NCI-H2227 treated with DMSO at 0.1 percent for 48 hours (cell line): Measurements from ENCODE around the gene SULT4A1.

Experiments used
- DNase-seq: peaks from one replicate; lab custom pipeline; 2025; lab: John Stamatoyannopoulos, UW

Gene SULT4A1

DNA sequence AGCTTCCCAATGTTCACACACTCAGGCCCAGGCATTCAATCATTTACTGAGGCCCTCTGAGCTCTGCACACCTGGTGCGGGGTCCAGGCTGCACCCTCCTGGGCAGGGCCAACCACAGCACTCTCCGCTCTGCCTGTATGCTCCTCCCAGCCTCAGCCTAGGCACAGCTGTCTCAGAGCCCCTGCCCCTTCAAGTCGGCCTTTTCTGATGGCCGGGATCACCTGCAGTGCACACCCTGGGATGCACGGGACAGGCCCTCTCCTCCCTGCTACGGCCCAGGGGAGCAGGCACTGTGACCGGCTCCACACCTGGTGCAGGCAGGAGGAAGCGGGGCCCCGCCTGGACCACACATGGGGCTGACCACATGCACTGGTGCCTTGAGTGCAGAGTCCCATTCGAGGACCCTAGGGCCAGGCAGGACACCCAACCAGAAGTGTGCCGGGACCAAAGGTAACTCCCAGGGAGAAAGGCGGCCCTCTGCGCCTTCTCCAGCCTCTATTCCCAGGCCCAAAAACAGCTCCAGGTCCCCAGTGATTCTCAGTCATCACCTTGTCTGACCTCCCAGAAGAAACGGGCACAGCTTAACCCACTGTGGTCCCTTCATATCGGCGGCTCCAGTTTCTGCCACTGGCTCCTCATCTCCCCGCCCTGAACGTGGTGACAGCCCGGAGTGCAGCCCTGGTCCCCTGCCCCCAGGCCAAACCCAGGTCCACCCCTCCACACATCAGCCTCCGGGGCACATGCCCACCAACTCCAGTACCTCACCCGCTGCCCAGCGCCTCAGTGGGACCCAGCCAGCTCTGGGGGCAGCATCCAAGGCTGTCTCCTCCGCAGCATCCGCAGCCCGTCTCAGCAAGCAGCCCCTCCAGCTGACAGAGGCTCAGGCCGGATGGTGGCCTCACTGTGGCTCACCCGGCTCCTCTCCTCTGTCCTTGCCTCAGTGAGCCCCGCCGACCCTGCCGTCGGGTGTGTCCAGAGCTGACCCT, 17.5 kb downstream of the SULT4A1 start:
- DNase-seq, result no peak

- DNase-seq, result no peak
Observed at GRCh38 chr22:43843783-43844530, 18.4 kb downstream of the SULT4A1 start.

- no peak for DNase-seq
Observed at GRCh38 chr22:43841742-43842141, 20.6 kb downstream of the SULT4A1 start.

DNA sequence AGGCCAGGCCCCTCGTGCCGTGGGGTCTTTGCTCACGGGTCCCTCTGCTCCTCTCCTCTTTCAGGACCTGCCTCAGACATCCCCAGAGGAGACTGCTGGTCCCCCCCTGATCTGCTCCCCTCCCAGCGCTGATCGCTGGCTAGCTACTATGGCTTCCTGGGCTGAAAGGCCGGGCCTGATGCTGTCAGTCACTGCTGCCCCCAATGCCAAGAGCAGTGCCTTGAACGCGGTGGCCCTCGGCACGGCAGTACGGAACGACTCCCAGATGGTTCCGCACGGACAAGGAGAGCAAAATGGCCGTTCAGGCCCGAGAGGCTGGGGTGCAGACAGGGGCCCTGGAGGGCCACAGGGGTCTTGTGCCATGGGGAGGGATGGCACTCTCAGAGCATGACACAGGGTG, 21.5 kb downstream of the SULT4A1 start:
- DNase-seq, result no peak

DNA sequence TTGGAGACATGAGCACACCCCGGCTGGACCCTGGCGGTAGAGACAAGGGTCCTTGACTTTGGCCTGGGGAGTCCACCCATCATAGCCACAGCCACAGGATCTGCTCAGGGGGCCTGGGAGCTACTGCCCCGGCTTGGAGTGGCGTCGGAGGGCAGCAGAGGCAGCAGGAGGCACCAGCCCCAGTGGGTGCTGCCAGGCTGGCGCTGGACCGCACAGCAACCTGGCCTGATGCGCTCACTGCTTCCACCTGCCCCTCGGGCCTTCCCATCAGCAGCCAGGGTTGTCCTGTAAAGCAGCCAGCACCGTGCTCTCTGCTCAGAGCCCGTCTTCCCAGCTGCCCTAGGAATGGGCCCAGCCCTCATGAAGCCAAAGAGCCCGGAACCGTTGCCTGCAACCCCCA, 21.9 kb downstream of the SULT4A1 start:
- no peak for DNase-seq

DNA sequence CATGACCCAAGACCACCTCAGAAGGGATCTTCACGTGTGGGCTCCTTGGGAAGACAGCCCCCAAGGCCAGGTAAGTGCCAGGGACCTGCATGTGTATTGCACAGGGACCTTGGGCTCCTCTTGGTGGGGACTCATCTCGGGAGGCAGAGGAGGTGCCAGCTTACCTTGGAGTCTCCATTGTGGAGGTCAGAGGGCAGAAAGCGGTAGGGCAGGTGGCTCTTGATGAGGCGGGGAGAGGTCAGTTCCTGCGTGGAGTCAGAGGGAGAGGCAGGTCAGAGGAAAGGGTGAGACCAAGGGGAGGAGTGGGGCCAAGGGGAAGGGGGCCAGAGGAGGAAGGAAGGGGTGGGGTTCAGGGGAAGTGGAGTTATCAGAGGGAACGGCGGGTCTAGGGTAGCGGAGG, 22.5 kb downstream of the SULT4A1 start:
- no peak for DNase-seq

- no peak for DNase-seq
Observed at GRCh38 chr22:43838571-43839307, 23.6 kb downstream of the SULT4A1 start.

DNA sequence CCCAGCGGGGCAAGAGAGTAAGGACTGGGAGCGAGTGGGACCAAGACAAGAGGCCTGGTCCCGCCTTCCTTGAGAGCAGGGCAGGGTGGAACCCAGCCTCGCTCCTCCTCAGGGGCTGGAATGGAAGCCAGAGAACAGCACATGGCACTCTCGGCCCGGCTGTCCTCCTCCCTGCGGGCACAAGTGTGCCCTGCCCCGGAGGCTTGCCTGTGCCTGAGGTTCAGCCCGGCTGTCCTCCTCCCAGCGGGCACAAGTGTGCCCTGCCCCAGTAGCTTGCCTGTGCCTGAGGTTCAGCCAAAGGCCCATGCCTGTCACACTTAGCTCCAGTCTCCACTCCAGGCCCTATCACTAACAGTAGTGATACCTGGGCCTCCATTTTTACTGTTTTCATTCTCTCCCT, 24.2 kb downstream of the SULT4A1 start:
- DNase-seq, result no peak

DNA sequence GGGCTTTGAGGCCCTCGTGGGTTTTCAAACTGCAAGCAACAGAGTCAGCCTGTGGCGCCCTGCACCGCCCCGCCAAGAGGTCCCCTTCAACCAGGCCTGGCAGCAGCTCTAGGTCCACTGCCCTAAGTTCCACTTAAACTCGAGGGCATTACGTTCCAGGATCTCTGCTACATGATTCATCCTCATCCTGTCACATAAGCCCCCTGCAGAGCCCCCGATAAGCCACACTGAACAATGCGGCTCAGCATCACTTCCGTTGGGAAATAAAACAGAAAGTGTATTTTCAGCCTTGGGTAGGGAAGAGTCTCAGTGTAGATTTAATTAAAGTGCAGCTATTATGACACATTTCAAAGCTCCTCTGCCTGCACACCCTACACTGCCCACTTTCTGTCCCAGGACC, 24.6 kb downstream of the SULT4A1 start:
- DNase-seq, result no peak

DNA sequence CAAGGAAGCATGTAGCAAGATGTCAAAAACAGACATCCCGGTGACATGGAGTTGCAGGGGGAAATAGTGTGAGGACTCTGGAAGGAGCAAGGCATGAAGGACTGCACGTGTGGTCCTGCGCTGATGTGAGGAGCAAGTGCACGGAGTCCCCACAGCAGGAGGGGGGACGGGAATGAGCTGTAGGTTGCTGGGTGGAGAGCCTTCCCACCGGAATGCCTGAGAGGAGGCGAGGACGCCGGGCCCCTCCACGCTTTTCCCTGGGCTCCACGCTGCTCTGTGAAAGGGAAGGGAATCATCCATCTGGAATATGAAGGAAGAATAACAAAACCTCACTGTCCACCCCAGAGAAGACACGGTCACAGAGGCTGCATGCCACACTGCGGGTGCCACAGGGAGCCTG, 26.6 kb downstream of the SULT4A1 start:
- DNase-seq, result no peak

- no peak for DNase-seq
Observed at GRCh38 chr22:43835166-43835565, 27.1 kb downstream of the SULT4A1 start.

- no peak for DNase-seq
Observed at GRCh38 chr22:43833286-43834240, 28.8 kb downstream of the SULT4A1 start.

DNA sequence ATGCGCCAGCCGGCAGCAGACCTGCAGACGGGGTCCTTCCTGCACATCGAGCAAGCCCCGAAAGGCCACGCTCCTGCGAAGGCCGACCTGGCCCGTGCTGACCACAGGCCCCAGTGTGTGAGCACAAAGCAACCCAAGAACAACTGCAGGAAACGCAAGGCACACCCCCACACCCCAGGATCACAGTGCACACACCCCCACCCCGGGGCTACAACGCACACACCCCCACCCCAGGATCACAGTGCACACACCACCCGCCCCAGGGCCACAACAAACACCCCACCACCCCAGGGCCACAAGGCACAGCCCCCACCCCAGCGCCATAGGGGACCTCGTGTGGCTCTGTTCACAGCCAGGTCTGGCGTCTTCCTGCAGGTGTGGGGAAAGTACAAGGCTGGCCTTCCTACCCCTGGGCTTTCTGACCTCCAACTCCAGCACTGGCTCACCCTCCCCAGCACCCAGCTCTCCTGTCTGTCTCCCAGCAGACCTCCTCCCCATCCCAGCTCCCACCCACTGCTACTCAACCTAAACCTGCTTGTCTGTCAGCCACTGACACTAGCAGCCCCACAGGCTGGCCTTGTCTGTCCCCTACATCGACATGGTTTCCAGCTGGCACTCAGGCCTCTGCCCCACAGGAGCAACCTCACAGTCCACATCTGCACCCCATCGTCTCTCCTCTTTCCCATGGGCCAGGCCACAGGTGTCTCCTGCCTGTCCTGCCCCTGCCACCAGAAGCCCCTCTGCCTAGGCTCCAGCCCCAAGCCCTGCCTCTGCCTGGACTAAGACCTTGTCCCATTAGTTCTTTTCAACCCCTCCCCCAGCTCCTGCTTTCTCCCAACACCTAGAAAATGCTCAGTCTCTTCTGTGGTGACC, 29.7 kb downstream of the SULT4A1 start:
- no peak for DNase-seq

DNA sequence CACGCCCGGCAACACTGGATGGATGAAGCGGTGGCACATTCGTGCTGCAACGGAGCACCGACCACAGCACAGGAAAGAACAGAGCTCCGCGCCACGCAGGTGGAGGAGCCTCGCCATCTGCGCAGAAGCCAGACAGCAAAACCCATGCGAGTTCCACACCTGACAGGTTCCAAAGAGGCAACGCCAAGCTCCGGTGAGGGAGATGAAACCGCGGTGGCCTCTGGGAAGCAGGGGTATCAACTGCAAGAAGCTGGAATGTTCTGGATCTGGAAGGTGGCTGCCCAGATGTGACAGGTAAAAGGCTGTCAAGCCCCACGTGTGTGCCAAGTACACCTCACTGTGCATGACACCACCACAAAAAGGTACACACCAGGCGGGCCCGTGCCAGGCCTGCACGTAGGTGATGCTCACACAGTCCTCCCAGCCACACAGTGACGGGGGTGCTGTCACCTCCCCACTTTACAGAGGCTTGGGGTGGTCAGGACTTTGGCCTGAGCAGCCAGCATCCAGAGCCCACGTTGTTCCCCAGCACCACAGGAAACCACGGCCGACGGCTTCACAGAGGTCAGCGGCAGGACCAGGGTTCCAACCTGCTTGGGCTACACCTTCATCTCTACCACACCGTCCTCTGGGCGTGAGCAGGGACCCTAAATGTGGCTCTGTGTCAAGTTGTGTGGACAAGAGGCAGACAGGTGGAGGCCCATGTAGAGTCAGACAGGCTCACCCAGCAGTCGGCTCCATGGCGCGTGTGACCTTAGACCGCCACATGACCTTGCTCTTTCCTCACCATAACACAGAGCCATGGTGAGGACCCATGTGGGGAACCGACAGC, 30.5 kb downstream of the SULT4A1 start:
- DNase-seq, result no peak

DNA sequence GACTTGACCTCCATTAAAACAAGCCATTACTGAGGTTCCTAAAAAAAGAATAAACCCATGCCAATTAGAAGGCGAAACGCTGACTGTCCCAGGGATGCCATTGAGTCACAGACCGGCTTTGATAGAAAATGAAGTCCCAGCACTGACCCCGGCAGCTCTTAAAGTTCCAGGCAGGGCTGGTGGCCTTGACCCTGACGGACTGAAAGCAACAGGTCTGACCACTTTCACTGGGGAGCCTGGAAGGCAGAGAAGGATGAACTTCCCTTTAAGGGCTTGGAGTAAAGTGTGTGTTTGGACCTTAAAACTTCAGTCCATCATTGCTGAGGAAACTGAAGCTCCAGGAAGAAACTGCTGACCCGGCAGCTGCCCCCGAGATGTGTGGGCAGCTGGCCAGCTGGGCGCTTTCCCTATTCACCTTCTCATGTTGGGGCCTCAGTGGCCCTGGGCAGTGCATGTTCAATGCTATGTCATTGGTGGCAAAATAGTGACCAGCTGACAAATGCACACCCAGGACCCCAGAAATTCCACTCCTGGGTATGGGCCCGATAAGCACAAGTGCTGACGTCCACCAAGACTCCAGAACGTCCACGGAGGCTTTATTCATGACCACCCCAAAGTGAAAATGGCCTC, 31.3 kb downstream of the SULT4A1 start:
- no peak for DNase-seq

GRCh38 chr22:43829904-43830851, 32.1 kb downstream of the SULT4A1 start:
- peak; percentile 6 for DNase-seq

GRCh38 chr22:43828998-43829782, 33.1 kb downstream of the SULT4A1 start:
- DNase-seq, result no peak
